T-helper 22 cell (primary cell): ENCODE results near the gene MEGF8.

Source experiments
- DNase-seq: peaks from one replicate; pipeline ENCODE4 v3.0.0-alpha.2; 2020; ENCODE audit warnings: low read depth

The MEGF8 gene

GRCh38 chr19:42419309-42419708, 93.9 kb downstream of the MEGF8 start:
- no peak for DNase-seq

- DNase-seq = peak; percentile 59
These were observed 94.7 kb downstream of the MEGF8 start for GRCh38 chr19:42420055-42420544.

- DNase-seq = no peak
These were observed 95.7 kb downstream of the MEGF8 start for GRCh38 chr19:42421101-42421500.

- no peak for DNase-seq
These were observed 96.2 kb downstream of the MEGF8 start for GRCh38 chr19:42421591-42422031.

- no peak for DNase-seq
These were observed 96.9 kb downstream of the MEGF8 start for GRCh38 chr19:42422092-42422900.

- DNase-seq = peak; percentile 42
These were observed 97.5 kb downstream of the MEGF8 start for GRCh38 chr19:42422901-42423461.

- peak; percentile 85 for DNase-seq
These were observed 98.3 kb downstream of the MEGF8 start for GRCh38 chr19:42423462-42424344.

- DNase-seq = no peak
These were observed 98.9 kb downstream of the MEGF8 start for GRCh38 chr19:42424345-42424707.

GRCh38 chr19:42424712-42425131, 99.3 kb downstream of the MEGF8 start:
- DNase-seq = no peak

- DNase-seq = no peak
These were observed 101.2 kb downstream of the MEGF8 start for GRCh38 chr19:42426643-42427042.

GRCh38 chr19:42427313-42427712, 101.9 kb downstream of the MEGF8 start, which contains the start of gene LIPE:
TSS of gene LIPE (minus strand) at chr19:42427388. CDS start at chr19:42427149, 239 bp downstream.
- DNase-seq = no peak
